RWPE2 (cell line): ENCODE data around the gene ZNF669.

Experiments used
- ATAC-seq: fragments of 200-7000 bp; cut with Tn5 transposase; 3 replicates; pipeline ENCODE4 v1.9.1; 2021; ENCODE audit warnings: low read depth
- DNase-seq: peaks from one replicate; pipeline ENCODE4 v3.0.0-alpha.2; 2020; ENCODE audit warnings: low spot score
- H3K27ac ChIP-seq: fragments of 450-650 bp; 2 replicates; pipeline ENCODE4 v1.5.1; 2017; ENCODE audit warnings: mild to moderate bottlenecking; ENCODE audit not compliant: poor library complexity, severe bottlenecking
- H3K27me3 ChIP-seq: fragments of 250-450 bp; sonication (Bioruptor Pico); 2 replicates; pipeline ENCODE4 v1.5.1; 2021; ENCODE audit warnings: mild to moderate bottlenecking, moderate library complexity; ENCODE audit not compliant: insufficient read depth, poor library complexity, severe bottlenecking
- H3K36me3 ChIP-seq: fragments of 250-450 bp; sonication (Bioruptor Pico); 2 replicates; pipeline ENCODE4 v1.5.1; 2020; ENCODE audit warnings: low read depth, mild to moderate bottlenecking, moderate library complexity
- H3K4me1 ChIP-seq: fragments of 250-450 bp; sonication (Bioruptor Pico); 2 replicates; pipeline ENCODE4 v1.5.1; 2021; ENCODE audit warnings: mild to moderate bottlenecking, moderate library complexity; ENCODE audit not compliant: insufficient read depth, poor library complexity, severe bottlenecking
- H3K4me3 ChIP-seq: fragments of 250-450 bp; sonication (Bioruptor Pico); 2 replicates; pipeline ENCODE4 v1.5.1; 2021; ENCODE audit warnings: mild to moderate bottlenecking, moderate library complexity; ENCODE audit not compliant: severe bottlenecking
- H3K9me3 ChIP-seq: fragments of 250-450 bp; sonication (Bioruptor Pico); 2 replicates; pipeline ENCODE4 v1.5.1; 2021; ENCODE audit warnings: mild to moderate bottlenecking, moderate library complexity; ENCODE audit not compliant: severe bottlenecking
- TF ChIP-seq, protein P1 (sequence below): fragments of 450-650 bp; IDR thresholded peaks from one replicate; pipeline ENCODE4 v1.5.1; 2017; ENCODE audit warnings: mild to moderate bottlenecking, moderate library complexity; ENCODE audit not compliant: poor library complexity, severe bottlenecking

The ZNF669 gene

DNA sequence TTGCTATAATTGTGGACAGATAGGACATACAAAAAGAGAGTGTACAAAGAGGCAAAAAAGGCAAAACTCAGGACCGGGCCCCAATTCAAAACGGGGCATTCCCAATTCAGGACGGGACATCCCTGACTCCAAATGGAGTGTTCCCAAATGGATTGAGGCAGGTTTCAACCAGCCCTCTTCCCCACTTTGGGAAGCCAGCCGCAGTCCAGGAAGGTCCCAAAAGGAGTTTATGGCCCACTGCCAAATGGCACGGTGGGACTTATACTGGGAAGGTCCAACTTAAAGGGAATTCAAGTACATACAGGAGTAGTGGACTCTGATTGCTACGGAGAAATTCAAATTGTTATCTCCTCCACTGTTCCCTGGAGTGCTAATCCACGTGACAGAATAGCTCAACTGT, 3.5 kb upstream of the ZNF669 start:
- DNase-seq (no peak), ATAC-seq (no peak)
- no peaks in the 10 kb centered on the region for H3K4me1 ChIP-seq
- H3K4me3 ChIP-seq, result no peak overlapping the region
- peaks cover 4% of the 10 kb centered on the region for H3K36me3 ChIP-seq
- H3K27me3 ChIP-seq, result no peaks in the 10 kb centered on the region
- TF ChIP-seq, protein P1, sequence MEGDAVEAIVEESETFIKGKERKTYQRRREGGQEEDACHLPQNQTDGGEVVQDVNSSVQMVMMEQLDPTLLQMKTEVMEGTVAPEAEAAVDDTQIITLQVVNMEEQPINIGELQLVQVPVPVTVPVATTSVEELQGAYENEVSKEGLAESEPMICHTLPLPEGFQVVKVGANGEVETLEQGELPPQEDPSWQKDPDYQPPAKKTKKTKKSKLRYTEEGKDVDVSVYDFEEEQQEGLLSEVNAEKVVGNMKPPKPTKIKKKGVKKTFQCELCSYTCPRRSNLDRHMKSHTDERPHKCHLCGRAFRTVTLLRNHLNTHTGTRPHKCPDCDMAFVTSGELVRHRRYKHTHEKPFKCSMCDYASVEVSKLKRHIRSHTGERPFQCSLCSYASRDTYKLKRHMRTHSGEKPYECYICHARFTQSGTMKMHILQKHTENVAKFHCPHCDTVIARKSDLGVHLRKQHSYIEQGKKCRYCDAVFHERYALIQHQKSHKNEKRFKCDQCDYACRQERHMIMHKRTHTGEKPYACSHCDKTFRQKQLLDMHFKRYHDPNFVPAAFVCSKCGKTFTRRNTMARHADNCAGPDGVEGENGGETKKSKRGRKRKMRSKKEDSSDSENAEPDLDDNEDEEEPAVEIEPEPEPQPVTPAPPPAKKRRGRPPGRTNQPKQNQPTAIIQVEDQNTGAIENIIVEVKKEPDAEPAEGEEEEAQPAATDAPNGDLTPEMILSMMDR, result no peak
- no peaks in the 10 kb centered on the region for H3K9me3 ChIP-seq
- H3K27ac ChIP-seq, result no peak overlapping the region

DNA sequence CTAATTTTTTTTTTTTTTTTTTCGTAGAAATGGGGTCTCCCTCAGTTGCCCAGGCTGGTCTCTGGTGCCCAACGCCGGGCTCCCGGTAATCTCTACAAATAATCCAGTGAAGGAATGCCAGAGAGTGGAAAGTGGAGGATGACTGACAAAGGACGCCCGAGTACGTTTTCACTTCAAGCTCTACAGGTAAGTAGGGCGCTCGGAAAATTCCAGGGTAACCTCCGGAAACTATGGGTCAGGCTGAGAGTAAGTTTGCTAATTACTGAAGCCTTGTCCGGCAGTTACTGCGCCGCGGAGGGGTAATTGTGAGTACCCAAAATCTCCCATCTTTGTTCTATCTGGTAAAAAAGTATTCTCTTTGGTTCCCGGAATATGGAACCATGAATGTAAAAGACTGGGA, 1.8 kb upstream of the ZNF669 start:
- ATAC-seq (no peak), DNase-seq (no peak)
- Histone ChIP-seq H3K27ac (no peak overlapping the region), H3K4me3 (no peak overlapping the region), H3K36me3 (peaks cover 21% of the 10 kb centered on the region), H3K9me3 (no peaks in the 10 kb centered on the region), H3K4me1 (no peaks in the 10 kb centered on the region), H3K27me3 (no peaks in the 10 kb centered on the region)
- TF ChIP-seq, protein P1, result no peak

DNA sequence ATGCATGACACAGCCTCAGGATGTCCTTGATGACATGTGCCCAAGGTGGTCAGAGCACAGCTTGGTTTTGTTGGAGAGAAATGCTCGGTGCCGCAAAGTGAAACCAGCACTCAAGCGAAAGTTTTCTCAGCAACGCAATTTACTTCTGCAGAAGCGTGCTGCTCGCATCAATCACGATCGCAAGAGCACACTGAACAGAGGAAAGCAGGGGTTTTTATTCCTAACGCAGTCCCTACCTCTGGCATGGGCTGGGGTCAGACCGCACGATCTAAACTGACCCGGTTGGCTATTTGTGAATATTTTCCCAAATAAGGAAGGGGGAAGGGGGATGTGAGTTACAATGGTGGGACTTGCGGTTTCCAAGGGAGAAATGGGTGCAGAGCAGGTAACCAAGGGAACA, 809 bp upstream of the ZNF669 start:
- Histone ChIP-seq H3K4me1 (no peaks in the 10 kb centered on the region), H3K9me3 (peaks cover 9% of the 10 kb centered on the region), H3K27me3 (no peaks in the 10 kb centered on the region), H3K27ac (no peak overlapping the region), H3K4me3 (peak overlapping the region; percentile 66), H3K36me3 (peaks cover 31% of the 10 kb centered on the region)
- no peak for DNase-seq
- TF ChIP-seq, protein P1, result no peak
- no peak for ATAC-seq

DNA sequence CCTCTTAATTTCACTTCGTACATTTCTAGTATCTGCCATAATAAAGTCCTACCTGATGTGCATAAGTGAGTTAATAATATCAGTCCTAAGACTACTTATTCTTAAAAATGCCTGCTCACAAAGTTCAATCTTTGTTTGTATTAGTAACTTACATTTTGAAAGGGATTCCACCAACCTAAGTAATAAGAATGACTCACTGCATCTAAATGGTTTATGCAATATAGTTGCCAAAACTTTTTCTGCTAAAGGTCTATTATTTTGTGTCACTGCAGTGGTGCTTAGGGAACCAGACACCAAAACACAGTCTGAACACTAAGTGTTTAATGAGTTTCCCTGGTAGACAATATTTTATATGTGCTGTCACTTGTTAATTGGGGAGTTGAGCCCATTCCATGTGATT, 1.8 kb downstream of the ZNF669 start:
- Histone ChIP-seq H3K27me3 (no peaks in the 10 kb centered on the region), H3K27ac (no peak overlapping the region), H3K4me1 (no peaks in the 10 kb centered on the region), H3K4me3 (no peak overlapping the region), H3K36me3 (peaks cover 35% of the 10 kb centered on the region), H3K9me3 (peaks cover 9% of the 10 kb centered on the region)
- DNase-seq (no peak), ATAC-seq (no peak)
- TF ChIP-seq, protein P1, result no peak

DNA sequence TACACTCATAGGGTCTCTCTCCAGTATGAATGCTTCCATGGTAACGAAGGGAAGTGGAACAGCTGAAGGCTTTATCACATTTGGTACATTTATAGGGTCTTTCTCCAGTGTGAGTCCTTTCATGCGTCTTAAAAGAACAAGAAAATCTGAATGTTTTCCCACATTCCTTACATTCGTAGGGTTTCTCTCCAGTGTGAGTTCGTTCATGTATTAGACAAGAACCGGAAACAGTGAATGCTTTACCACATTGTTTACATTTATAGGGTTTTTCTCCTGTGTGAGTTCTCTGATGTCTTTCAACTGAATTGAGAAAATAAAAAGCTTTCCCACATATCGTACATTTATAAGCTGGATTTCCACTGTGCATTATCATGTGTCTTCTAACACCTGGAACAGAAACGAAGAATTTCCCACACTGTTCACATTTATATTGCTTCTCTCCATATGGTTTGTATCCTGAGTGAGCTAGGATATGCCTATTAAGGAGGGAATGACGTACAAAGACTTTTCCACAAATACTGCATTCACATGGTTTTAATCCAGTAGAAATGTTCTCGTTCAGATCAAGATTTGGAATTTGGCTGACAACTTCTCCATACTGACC, 3.4 kb downstream of the ZNF669 start:
- H3K9me3 ChIP-seq, result peaks cover 9% of the 10 kb centered on the region
- TF ChIP-seq, protein P1, result no peak

More for the DNA sequence above, 3.4 kb downstream of the ZNF669 start:
- ATAC-seq, result no peak
- H3K36me3 ChIP-seq, result peaks cover 35% of the 10 kb centered on the region
- no peaks in the 10 kb centered on the region for H3K4me1 ChIP-seq
- H3K27ac ChIP-seq, result no peak overlapping the region
- H3K27me3 ChIP-seq, result no peaks in the 10 kb centered on the region
- no peak overlapping the region for H3K4me3 ChIP-seq
- DNase-seq, result no peak
